Measurements from ENCODE around the gene EXOC1. TPM values are rescaled to one million over a fixed set of nuclear protein-coding genes. Genes with fewer than 3 reads are reported as not detected.

Gene EXOC1
- total RNA-seq, 1 donor = 46.2 TPM

DNA sequence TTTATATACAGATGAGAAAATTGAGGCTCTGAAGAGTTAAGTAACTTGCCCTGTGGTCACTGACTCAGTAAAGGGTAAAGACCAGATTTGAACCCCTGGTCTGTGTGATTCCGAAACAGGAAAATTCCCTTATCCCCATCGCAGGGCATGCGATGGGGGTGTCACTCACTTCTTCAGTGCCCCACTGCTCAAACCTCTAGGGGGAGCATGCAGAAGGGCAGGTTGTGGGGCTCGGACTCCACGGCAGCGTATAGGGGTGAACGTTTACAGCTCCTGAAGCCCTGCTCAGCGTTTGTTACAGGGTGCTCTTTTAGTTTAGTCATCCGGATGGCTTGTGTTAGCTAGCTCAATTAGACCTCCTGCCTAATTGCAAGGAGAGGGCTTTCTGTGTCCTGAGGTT lies 3.7 kb upstream of the EXOC1 start:
- H3K4me3 ChIP-seq (ENCODE audit: low read depth, low read length) = no peak overlapping the region
- DNase-seq (ENCODE audit: low read depth) = no peak
- TF ChIP-seq, protein P1, sequence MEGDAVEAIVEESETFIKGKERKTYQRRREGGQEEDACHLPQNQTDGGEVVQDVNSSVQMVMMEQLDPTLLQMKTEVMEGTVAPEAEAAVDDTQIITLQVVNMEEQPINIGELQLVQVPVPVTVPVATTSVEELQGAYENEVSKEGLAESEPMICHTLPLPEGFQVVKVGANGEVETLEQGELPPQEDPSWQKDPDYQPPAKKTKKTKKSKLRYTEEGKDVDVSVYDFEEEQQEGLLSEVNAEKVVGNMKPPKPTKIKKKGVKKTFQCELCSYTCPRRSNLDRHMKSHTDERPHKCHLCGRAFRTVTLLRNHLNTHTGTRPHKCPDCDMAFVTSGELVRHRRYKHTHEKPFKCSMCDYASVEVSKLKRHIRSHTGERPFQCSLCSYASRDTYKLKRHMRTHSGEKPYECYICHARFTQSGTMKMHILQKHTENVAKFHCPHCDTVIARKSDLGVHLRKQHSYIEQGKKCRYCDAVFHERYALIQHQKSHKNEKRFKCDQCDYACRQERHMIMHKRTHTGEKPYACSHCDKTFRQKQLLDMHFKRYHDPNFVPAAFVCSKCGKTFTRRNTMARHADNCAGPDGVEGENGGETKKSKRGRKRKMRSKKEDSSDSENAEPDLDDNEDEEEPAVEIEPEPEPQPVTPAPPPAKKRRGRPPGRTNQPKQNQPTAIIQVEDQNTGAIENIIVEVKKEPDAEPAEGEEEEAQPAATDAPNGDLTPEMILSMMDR (IDR thresholded peaks at IDR 0.05; ENCODE audit: insufficient read depth, low read depth, low read length) = no peak

DNA sequence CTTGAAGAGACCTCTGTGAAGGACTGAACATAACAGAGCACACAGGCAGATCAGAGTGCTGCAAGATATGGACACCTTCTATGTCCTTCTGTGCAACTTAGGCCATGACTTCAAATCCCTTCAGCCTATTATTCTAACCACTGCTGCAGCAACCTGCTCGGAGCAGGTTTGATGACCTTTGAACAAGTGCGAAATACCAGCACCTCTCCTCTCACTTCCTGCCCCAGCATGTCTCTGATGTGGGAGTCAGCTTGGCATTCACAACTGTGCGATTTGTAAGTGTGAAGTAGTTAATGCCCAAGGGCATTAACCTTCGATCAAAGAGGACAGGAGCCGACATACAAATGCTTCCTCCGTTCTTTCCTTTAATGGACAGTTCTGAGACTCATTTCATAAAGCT lies 1.6 kb upstream of the EXOC1 start:
- DNase-seq (ENCODE audit: low read depth) = no peak
- TF ChIP-seq, protein P1 (IDR thresholded peaks at IDR 0.05; ENCODE audit: insufficient read depth, low read depth, low read length) = no peak
- H3K4me3 ChIP-seq (ENCODE audit: low read depth, low read length) = no peak overlapping the region

DNA sequence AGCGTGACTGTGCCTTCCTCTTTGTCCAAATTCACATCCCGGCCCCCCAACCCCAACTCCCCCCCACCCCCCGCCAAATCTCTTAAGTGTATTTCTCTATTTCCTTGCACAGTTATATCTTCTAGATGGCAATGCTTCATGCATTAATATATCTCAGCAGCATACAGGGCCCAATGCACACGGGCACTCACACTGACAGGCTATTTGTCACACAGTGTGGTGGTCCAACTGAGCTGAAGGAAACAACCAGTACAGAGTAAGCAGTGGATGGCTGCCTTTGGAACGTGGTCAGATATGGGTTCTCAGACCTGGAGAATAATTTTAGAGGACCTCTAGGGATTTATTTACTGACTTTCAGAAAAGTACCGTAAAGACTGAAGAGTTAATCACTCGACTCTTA lies 681 bp downstream of the EXOC1 start:
- DNase-seq (ENCODE audit: low read depth) = no peak
- TF ChIP-seq, protein P1 (IDR thresholded peaks at IDR 0.05; ENCODE audit: insufficient read depth, low read depth, low read length) = no peak

DNA sequence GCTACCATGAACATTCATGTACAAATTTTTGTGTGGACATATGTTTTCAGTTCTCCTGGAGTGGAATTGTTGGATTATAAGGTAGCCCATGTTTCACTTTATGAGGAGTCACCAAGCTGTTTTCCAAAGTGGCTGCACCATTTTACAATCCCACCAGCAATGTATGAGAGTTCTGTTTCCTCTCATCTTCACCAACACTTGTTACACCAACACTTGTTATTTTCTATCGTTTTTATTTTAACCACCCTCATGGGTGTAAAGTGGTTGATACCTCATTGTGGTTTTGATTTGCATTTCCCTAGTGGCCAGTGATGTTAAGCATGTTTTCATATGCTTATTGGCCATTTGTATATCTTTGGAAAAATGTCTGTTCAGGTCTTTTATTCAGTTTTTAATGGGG lies 4.1 kb downstream of the EXOC1 start:
- H3K4me3 ChIP-seq (ENCODE audit: low read depth, low read length) = no peak overlapping the region
- DNase-seq (ENCODE audit: low read depth) = no peak
- TF ChIP-seq, protein P1 (IDR thresholded peaks at IDR 0.05; ENCODE audit: insufficient read depth, low read depth, low read length) = no peak

More for the DNA sequence above, 681 bp downstream of the EXOC1 start:
- H3K4me3 ChIP-seq (ENCODE audit: low read depth, low read length) = peak overlapping the region; percentile 96

DNA sequence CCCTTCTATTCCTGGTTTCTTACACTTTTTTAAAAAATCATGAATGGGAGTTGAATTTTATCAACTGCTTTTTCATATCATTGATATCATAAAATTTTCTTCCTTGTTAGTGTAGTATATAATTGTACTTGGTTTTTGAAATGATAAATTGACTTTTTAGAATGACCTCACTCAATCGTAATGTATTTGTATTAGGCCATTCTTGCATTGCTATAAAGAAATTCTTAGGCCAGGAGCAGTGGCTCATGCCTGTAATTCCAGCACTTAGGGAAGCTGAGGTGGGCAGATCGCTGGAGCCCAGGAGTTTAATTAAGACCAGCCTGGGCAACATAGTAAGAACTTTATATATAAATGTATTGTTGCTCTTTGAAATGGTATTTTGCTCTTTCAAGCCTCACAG lies 6.3 kb downstream of the EXOC1 start:
- TF ChIP-seq, protein P1 (IDR thresholded peaks at IDR 0.05; ENCODE audit: insufficient read depth, low read depth, low read length) = no peak
- H3K4me3 ChIP-seq (ENCODE audit: low read depth, low read length) = no peak overlapping the region
- DNase-seq (ENCODE audit: low read depth) = no peak

DNA sequence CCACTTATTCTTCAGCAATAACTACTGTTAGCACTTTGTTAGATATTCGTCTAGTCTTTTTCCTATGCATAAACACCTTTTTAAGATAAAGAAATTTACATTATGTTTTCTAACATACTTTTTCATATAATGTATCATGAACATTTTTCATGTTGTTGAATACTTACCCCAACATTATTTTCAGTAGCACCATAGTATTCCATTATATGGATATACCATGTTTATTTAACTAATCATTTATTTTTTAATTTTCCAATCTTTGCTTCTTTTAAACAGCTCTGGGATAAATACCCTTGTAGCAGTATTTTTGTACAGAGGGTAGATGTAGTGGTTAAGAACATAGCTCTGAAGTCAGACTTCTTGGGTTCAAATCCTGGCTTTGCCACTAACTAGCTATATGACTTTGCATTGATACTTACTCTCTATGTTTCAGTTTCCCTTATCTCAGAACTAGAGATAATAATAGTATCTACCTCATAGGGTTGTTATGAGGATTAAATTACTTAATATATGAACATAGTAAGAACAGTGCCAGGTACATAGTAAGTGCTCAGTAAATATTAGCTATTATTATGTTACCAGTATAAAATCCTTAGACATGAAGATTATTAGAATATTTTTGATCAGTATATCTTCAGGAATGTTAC lies 11.3 kb downstream of the EXOC1 start:
- no peak overlapping the region for H3K4me3 ChIP-seq (ENCODE audit: low read depth, low read length)
- TF ChIP-seq, protein P1 (IDR thresholded peaks at IDR 0.05; ENCODE audit: insufficient read depth, low read depth, low read length) = no peak
- no peak for DNase-seq (ENCODE audit: low read depth)

Measured in fibroblast of villous mesenchyme (primary cell).